CD14-positive monocyte (primary cell): Measurements from ENCODE around the gene ANKRD44. TPM values are rescaled to one million over a fixed set of nuclear protein-coding genes. Genes with fewer than 3 reads are reported as not detected.

Experiments used
- DNase-seq, 3 donors: peaks; one replicate each; pipeline ENCODE4 v3.0.0-alpha.2; 2011 to 2022
- H2AFZ ChIP-seq: 2 replicates; pipeline ENCODE4 v1.6.0; 2012; ENCODE audit warnings: mild to moderate bottlenecking, low read depth, low read length, inconsistent platforms; ENCODE audit not compliant: insufficient read depth, poor library complexity, severe bottlenecking
- H3K27ac ChIP-seq, 2 donors: 1 replicate in 1 of 2; 2 replicates in 1 of 2; pipeline ENCODE4 v1.5.1; 2012 to 2013; ENCODE audit warnings: low read length in 2 of 2, control low read depth in 1 of 2, inconsistent platforms in 1 of 2, low read depth in 1 of 2, mild to moderate bottlenecking in 1 of 2
- H3K27me3 ChIP-seq, 2 donors: one replicate each; pipeline versions ENCODE4 v1.6.0 to v1.6.1; 2011 to 2013; ENCODE audit warnings: low read length in 2 of 2; ENCODE audit not compliant: control insufficient read depth in 2 of 2, insufficient read depth in 2 of 2
- H3K36me3 ChIP-seq, 2 donors: replicated peaks in 1 of 2; 1 replicate in 1 of 2; 2 replicates in 1 of 2; pipeline versions ENCODE4 v1.5.1 to v1.6.1; 2012 to 2013; ENCODE audit warnings: low read length in 2 of 2, control low read depth in 1 of 2, inconsistent platforms in 1 of 2, mild to moderate bottlenecking in 1 of 2; ENCODE audit not compliant: insufficient read depth in 2 of 2, control insufficient read depth in 1 of 2
- H3K4me1 ChIP-seq, 2 donors: 1 replicate in 1 of 2; 2 replicates in 1 of 2; pipeline versions ENCODE4 v1.5.1 to v1.6.1; 2012 to 2013; ENCODE audit warnings: low read length in 2 of 2, control low read depth in 1 of 2, inconsistent platforms in 1 of 2, mild to moderate bottlenecking in 1 of 2, moderate library complexity in 1 of 2; ENCODE audit not compliant: insufficient read depth in 2 of 2, control insufficient read depth in 1 of 2
- H3K4me2 ChIP-seq: replicated peaks from 2 replicates; pipeline ENCODE3; 2012; ENCODE audit warnings: low read length, moderate library complexity, mild to moderate bottlenecking; ENCODE audit not compliant: poor library complexity, severe bottlenecking; ENCODE audit errors: extremely low read depth
- H3K4me3 ChIP-seq, 3 experiments: fragments of 200-600 bp in 1 of 3; sonication (generic) in 1 of 3; replicated peaks in 1 of 3; 1 replicate in 2 of 3; 2 replicates in 1 of 3; pipeline ENCODE4 v1.5.1; 2011 to 2013; ENCODE audit warnings: low read length in 3 of 3, mild to moderate bottlenecking in 3 of 3, control low read depth in 2 of 3, low read depth in 2 of 3, inconsistent platforms in 1 of 3, moderate library complexity in 1 of 3
- H3K79me2 ChIP-seq: 2 replicates; pipeline ENCODE4 v1.6.0; 2012; ENCODE audit warnings: mild to moderate bottlenecking, control low read depth, inconsistent platforms, low read length, moderate library complexity; ENCODE audit not compliant: insufficient read depth
- H3K9ac ChIP-seq: 2 replicates; pipeline ENCODE4 v1.6.0; 2017; ENCODE audit warnings: low read length, mild to moderate bottlenecking; ENCODE audit not compliant: insufficient read depth, poor library complexity, severe bottlenecking
- H3K9me3 ChIP-seq, 2 donors: replicated peaks in 1 of 2; 1 replicate in 1 of 2; 2 replicates in 1 of 2; pipeline versions ENCODE4 v1.5.1 to v1.6.1; 2012 to 2013; ENCODE audit warnings: low read length in 2 of 2, control low read depth in 1 of 2; ENCODE audit not compliant: control insufficient read depth in 1 of 2, insufficient read depth in 1 of 2
- H4K20me1 ChIP-seq: 2 replicates; pipeline ENCODE4 v1.6.0; 2012; ENCODE audit warnings: mild to moderate bottlenecking, low read length, control low read depth, moderate library complexity; ENCODE audit not compliant: insufficient read depth
- H3K27ac Mint-ChIP-seq, 7 donors: one replicate each; pipeline ENCODE4 v1.8.0; 2020; ENCODE audit warnings: mild to moderate bottlenecking in 7 of 7, mixed read lengths in 7 of 7, moderate library complexity in 6 of 7, inconsistent platforms in 2 of 7
- H3K27me3 Mint-ChIP-seq, 3 donors: one replicate each; pipeline ENCODE4 v1.8.0; 2021 to 2022; ENCODE audit warnings: low read depth in 3 of 3, mild to moderate bottlenecking in 3 of 3, mixed read lengths in 3 of 3, moderate library complexity in 3 of 3, inconsistent platforms in 1 of 3
- H3K36me3 Mint-ChIP-seq, 2 donors: one replicate each; pipeline ENCODE4 v1.8.0; 2020; ENCODE audit warnings: mixed read lengths in 2 of 2, inconsistent platforms in 1 of 2, mild to moderate bottlenecking in 1 of 2
- H3K4me1 Mint-ChIP-seq: one replicate; pipeline ENCODE4 v1.8.0; 2020; ENCODE audit warnings: mild to moderate bottlenecking, mixed read lengths
- H3K4me3 Mint-ChIP-seq, 2 donors: one replicate each; pipeline ENCODE4 v1.8.0; 2020; ENCODE audit warnings: mild to moderate bottlenecking in 2 of 2, mixed read lengths in 2 of 2, moderate library complexity in 1 of 2
- H3K9me3 Mint-ChIP-seq, 7 donors: one replicate each; pipeline ENCODE4 v1.8.0; 2020 to 2022; ENCODE audit warnings: mixed read lengths in 7 of 7, mild to moderate bottlenecking in 6 of 7, moderate library complexity in 6 of 7, inconsistent platforms in 2 of 7
- CTCF ChIP-seq: fragments of 200-600 bp; IDR thresholded peaks from one replicate; pipeline ENCODE4 v1.8.0; 2022; ENCODE audit warnings: antibody characterized with exemption, mild to moderate bottlenecking
- WGBS: methylation state at CpG from one replicate; pipeline ENCODE4 v1.1.5; 2013; ENCODE audit warnings: missing lambda C conversion rate; ENCODE audit not compliant: insufficient coverage; 5-methylcytosine and 5-hydroxymethylcytosine counted together
- intact Hi-C, 2 donors: fragments of 100-400 bp; cut with micrococcal nuclease; formaldehyde crosslinking; loops; one replicate each; pipeline versions ENCODE4 v1.15.0 to v1.15.1; 2023
- polyA plus RNA-seq, 3 donors: library from polyadenylated mRNA; depleted of rRNA in 1 of 3; unstranded in 2 of 3; stranded (reverse) in 1 of 3; fragments of 300-500 nt in 2 of 3; fragments of >200 nt in 1 of 3; fragmentation: Illumina TruSeq in 2 of 3; gene quantifications; 1 replicate in 2 of 3; 2 replicates in 1 of 3; pipeline ENCODE4 v1.2.3, GENCODE V29; 2012 to 2021

The ANKRD44 gene
- polyA plus RNA-seq, 3 donors, result 55.7 to 91.9 (median 64.9) TPM

DNA sequence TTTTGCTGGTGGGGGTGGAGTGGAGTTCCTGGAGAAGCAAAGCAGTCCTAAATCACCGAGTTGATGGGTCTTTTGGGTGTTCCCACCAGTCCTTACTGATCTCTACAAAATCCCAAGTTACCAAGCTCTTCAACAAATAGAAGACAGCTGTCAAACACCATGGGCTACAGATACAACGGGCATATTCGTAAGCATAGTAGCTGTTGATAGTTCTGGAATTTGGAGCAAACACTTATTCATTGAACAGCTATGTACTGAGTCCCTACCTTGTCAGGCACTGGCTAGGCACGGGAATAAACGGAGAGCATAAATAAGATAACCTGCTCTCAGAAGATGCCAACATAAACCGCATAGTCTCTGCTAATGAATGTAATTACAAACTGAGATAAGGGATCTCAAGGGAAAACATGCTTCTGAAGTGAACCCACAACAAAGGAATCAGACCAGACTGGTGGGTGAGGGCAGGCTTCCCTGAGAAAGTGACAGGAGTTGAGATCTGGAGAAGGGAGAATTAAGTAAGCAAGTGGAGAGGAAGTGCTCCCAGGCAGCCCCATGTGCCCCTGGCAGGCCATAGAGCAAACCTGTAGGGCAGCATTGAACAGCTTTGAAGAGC is 947 bp upstream of the ANKRD44 start:
- Histone ChIP-seq H3K36me3 (no peaks in the 10 kb centered on the region), H4K20me1 (peaks cover 6% of the 10 kb centered on the region), H3K9me3 (no peaks in the 10 kb centered on the region), H3K4me2 (peak overlapping the region; percentile 84), H3K27ac (no peak overlapping the region), H3K79me2 (peaks cover 48% of the 10 kb centered on the region), H3K4me1 (peaks cover 32 to 37% of the 10 kb centered on the region in 2 donors), H3K27me3 (no peaks in the 10 kb centered on the region), H3K4me3 (peak overlapping the region in 2 of 3 experiments; percentile 32 to 99), H2AFZ (peak overlapping the region; percentile 88), H3K9ac (no peak overlapping the region)
- H3K27ac Mint-ChIP-seq, result peak overlapping the region in 4 of 7 donors; percentile 35 to 79 (median 60)
- DNase-seq, result no peak
- intact Hi-C loops, result loop anchor here (5.0 to 10.0 kb wide), 3 partner anchors 114 to 197 kb away; no protein-coding TSS in a partner anchor
- H3K4me3 Mint-ChIP-seq, result peak overlapping the region; percentile 57 to 73
- H3K36me3 Mint-ChIP-seq, result no peaks in the 10 kb centered on the region
- no peaks in the 10 kb centered on the region for H3K9me3 Mint-ChIP-seq
- 67% methylated on average over 3 of the region's 6 CpGs for WGBS
- H3K4me1 Mint-ChIP-seq, result peaks cover 39% of the 10 kb centered on the region
- H3K27me3 Mint-ChIP-seq, result peaks cover 0 to 6% (median 0%) of the 10 kb centered on the region in 3 donors
- no peak for TF ChIP-seq CTCF

DNA sequence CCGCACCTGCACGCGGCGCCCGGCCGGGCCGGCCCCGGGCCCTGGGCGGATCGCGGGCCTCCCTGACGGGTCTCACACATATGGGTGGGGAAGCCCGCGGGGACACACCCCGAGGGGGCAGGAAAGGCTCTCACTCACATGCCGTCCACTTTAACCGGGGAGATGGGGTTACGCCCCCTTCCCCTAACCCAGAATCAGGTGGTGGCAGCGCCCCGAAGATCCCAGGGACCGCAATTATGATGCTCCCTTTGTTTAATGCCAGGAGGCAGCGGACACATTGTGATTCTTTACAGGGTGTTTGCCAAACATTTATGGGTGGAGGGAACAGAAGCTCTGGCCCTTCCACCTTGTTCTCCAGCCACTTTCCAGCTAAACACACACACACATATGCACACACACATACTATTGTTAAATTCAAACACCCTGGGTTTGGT is 424 bp upstream of the ANKRD44 start:
- Histone ChIP-seq H3K9ac (peak overlapping the region; percentile 84), H2AFZ (peak overlapping the region; percentile 88), H3K4me2 (peak overlapping the region; percentile 84), H3K79me2 (peaks cover 53% of the 10 kb centered on the region), H3K4me3 (peak overlapping the region; percentile 32 to 99 (median 39)), H3K27me3 (no peaks in the 10 kb centered on the region), H4K20me1 (peaks cover 11% of the 10 kb centered on the region), H3K27ac (no peak overlapping the region), H3K4me1 (peaks cover 37 to 42% of the 10 kb centered on the region in 2 donors), H3K9me3 (no peaks in the 10 kb centered on the region), H3K36me3 (no peaks in the 10 kb centered on the region)
- no peaks in the 10 kb centered on the region for H3K9me3 Mint-ChIP-seq
- peaks cover 44% of the 10 kb centered on the region for H3K4me1 Mint-ChIP-seq
- intact Hi-C loops, result loop anchor here (5.0 to 10.0 kb wide), 3 partner anchors 114 to 196 kb away; no protein-coding TSS in a partner anchor
- H3K27ac Mint-ChIP-seq, result peak overlapping the region in 6 of 7 donors; percentile 48 to 79 (median 68)
- WGBS, result 0% methylated on average over 11 of the region's 22 CpGs
- TF ChIP-seq CTCF, result peak; percentile 3
- peak overlapping the region; percentile 57 to 73 for H3K4me3 Mint-ChIP-seq
- H3K27me3 Mint-ChIP-seq, result peaks cover 0 to 4% (median 0%) of the 10 kb centered on the region in 3 donors
- no peaks in the 10 kb centered on the region for H3K36me3 Mint-ChIP-seq
- no peak for DNase-seq
